Measurements from ENCODE around the gene NOVA2.

Gene NOVA2

GRCh38 chr19:45976178-45976577 is 2.5 kb upstream of the NOVA2 start:
- no peak overlapping the region for H3K4me2 ChIP-seq (ENCODE audit: low read length)

GRCh38 chr19:45975306-45976070 is 1.8 kb upstream of the NOVA2 start:
- no peak for TF ChIP-seq CTCF (IDR thresholded peaks at IDR 0.05; ENCODE audit: low read length)
- TF ChIP-seq EZH2 (IDR thresholded peaks at IDR 0.05; ENCODE audit: borderline replicate concordance, low read length): no peak
- H4K20me1 ChIP-seq (ENCODE audit: insufficient read depth, low read length): no peaks in the 10 kb centered on the region
- no peak overlapping the region for H3K4me2 ChIP-seq (ENCODE audit: low read length)
- no peak overlapping the region for H3K9ac ChIP-seq (ENCODE audit: low read length)
- no peak overlapping the region for H3K4me3 ChIP-seq (ENCODE audit: low read depth, low read length, poor library complexity, severe bottlenecking)
- no peaks in the 10 kb centered on the region for H3K36me3 ChIP-seq (ENCODE audit: insufficient read depth, low read length)
- no peaks in the 10 kb centered on the region for H3K9me3 ChIP-seq (ENCODE audit: low read length)
- peaks cover 16% of the 10 kb centered on the region; the same call in 1 of the 2 replicates for H3K27me3 ChIP-seq (ENCODE audit: insufficient read depth, low read length)
- H3K4me1 ChIP-seq (ENCODE audit: insufficient read depth, low read length, severe bottlenecking): no peaks in the 10 kb centered on the region
- no peak overlapping the region for H2AFZ ChIP-seq (ENCODE audit: low read length)
- no peaks in the 10 kb centered on the region for H3F3A ChIP-seq (ENCODE audit: insufficient read depth, low read length)
- H3K9me2 ChIP-seq (ENCODE audit: low read depth, low read length): no peaks in the 10 kb centered on the region
- no peaks in the 10 kb centered on the region for H3K79me2 ChIP-seq (ENCODE audit: insufficient read depth, low read length)
- H3K27ac ChIP-seq (ENCODE audit: low read depth, low read length, poor library complexity, severe bottlenecking): no peak overlapping the region

More at GRCh38 chr19:45976178-45976577, 2.5 kb upstream of the NOVA2 start:
- no peaks in the 10 kb centered on the region for H3K79me2 ChIP-seq (ENCODE audit: insufficient read depth, low read length)
- H2AFZ ChIP-seq (ENCODE audit: low read length): no peak overlapping the region
- no peak overlapping the region for H3K4me3 ChIP-seq (ENCODE audit: low read depth, low read length, poor library complexity, severe bottlenecking)
- TF ChIP-seq CTCF (IDR thresholded peaks at IDR 0.05; ENCODE audit: low read length) (no peak), EZH2 (IDR thresholded peaks at IDR 0.05; ENCODE audit: borderline replicate concordance, low read length) (no peak)
- no peaks in the 10 kb centered on the region for H3K36me3 ChIP-seq (ENCODE audit: insufficient read depth, low read length)
- H3K27ac ChIP-seq (ENCODE audit: low read depth, low read length, poor library complexity, severe bottlenecking): no peak overlapping the region
- no peak overlapping the region for H3K9ac ChIP-seq (ENCODE audit: low read length)
- H3K4me1 ChIP-seq (ENCODE audit: insufficient read depth, low read length, severe bottlenecking): no peaks in the 10 kb centered on the region
- H3F3A ChIP-seq (ENCODE audit: insufficient read depth, low read length): no peaks in the 10 kb centered on the region
- no peaks in the 10 kb centered on the region for H3K9me3 ChIP-seq (ENCODE audit: low read length)
- no peaks in the 10 kb centered on the region for H4K20me1 ChIP-seq (ENCODE audit: insufficient read depth, low read length)
- no peaks in the 10 kb centered on the region for H3K9me2 ChIP-seq (ENCODE audit: low read depth, low read length)
- H3K27me3 ChIP-seq (ENCODE audit: insufficient read depth, low read length): 0 out of 2 replicates have a peak, but pooled peaks cover 11% of the 10 kb centered on the region

GRCh38 chr19:45972947-45973540 is 621 bp downstream of the NOVA2 start:
- H3K27ac ChIP-seq (ENCODE audit: low read depth, low read length, poor library complexity, severe bottlenecking): no peak overlapping the region
- peaks cover 14% of the 10 kb centered on the region; the same call in 1 of the 2 replicates for H3K27me3 ChIP-seq (ENCODE audit: insufficient read depth, low read length)
- TF ChIP-seq EZH2 (IDR thresholded peaks at IDR 0.05; ENCODE audit: borderline replicate concordance, low read length): no peak
- no peak for TF ChIP-seq CTCF (IDR thresholded peaks at IDR 0.05; ENCODE audit: low read length)
- no peaks in the 10 kb centered on the region for H3K9me3 ChIP-seq (ENCODE audit: low read length)
- no peak overlapping the region for H3K9ac ChIP-seq (ENCODE audit: low read length)
- H2AFZ ChIP-seq (ENCODE audit: low read length): no peak overlapping the region
- no peaks in the 10 kb centered on the region for H3K9me2 ChIP-seq (ENCODE audit: low read depth, low read length)
- no peaks in the 10 kb centered on the region for H3K79me2 ChIP-seq (ENCODE audit: insufficient read depth, low read length)
- H3K4me1 ChIP-seq (ENCODE audit: insufficient read depth, low read length, severe bottlenecking): no peaks in the 10 kb centered on the region
- no peak overlapping the region for H3K4me2 ChIP-seq (ENCODE audit: low read length)
- H3F3A ChIP-seq (ENCODE audit: insufficient read depth, low read length): no peaks in the 10 kb centered on the region
- H3K36me3 ChIP-seq (ENCODE audit: insufficient read depth, low read length): no peaks in the 10 kb centered on the region
- H4K20me1 ChIP-seq (ENCODE audit: insufficient read depth, low read length): no peaks in the 10 kb centered on the region
- H3K4me3 ChIP-seq (ENCODE audit: low read depth, low read length, poor library complexity, severe bottlenecking): no peak overlapping the region

Measured in OCI-LY1 (cell line).